Loucy (cell line): ENCODE measurements around the gene RIPOR3.

Experiments used
- CTCF ChIP-seq: fragments of 200-600 bp; sonication (generic); conservative IDR thresholded peaks from 2 replicates; pipeline ENCODE4 v1.5.1; 2014; ENCODE audit warnings: mild to moderate bottlenecking, antibody characterized with exemption, low read length
- EZH2phosphoT487 ChIP-seq: fragments of 200-600 bp; IDR thresholded peaks from 2 replicates; pipeline ENCODE4 v1.6.1; 2018; ENCODE audit warnings: antibody characterized with exemption, mild to moderate bottlenecking, moderate library complexity, borderline replicate concordance

GRCh38 chr20:50735813-50736212 is 44.5 kb upstream of the RIPOR3 start:
- no peak for TF ChIP-seq CTCF
- TF ChIP-seq EZH2phosphoT487: no peak
